HG02943 (cell line): Measurements from ENCODE around the gene INPP5A.
"Not testable (repeated sequence)": the region's sequence is repeated elsewhere in the genome, so short reads cannot be mapped to it uniquely, and the experiment has no call there.

Experiments
- ATAC-seq: cut with Tn5 transposase; IDR thresholded peaks from one replicate; pipeline ENCODE4 v1.9.1; 2021; ENCODE audit warnings: mild to moderate bottlenecking, low read depth, moderate library complexity; ENCODE audit not compliant: unreplicated experiment

The INPP5A gene

GRCh38 chr10:132816718-132817117, 279.1 kb downstream of the INPP5A start:
- ATAC-seq: no peak

- no peak for ATAC-seq
Observed at GRCh38 chr10:132817701-132818211, 280.2 kb downstream of the INPP5A start.

GRCh38 chr10:132820056-132820455, 282.5 kb downstream of the INPP5A start:
- no peak for ATAC-seq

GRCh38 chr10:132825783-132826523, 288.4 kb downstream of the INPP5A start:
- ATAC-seq: not testable (repeated sequence)

DNA sequence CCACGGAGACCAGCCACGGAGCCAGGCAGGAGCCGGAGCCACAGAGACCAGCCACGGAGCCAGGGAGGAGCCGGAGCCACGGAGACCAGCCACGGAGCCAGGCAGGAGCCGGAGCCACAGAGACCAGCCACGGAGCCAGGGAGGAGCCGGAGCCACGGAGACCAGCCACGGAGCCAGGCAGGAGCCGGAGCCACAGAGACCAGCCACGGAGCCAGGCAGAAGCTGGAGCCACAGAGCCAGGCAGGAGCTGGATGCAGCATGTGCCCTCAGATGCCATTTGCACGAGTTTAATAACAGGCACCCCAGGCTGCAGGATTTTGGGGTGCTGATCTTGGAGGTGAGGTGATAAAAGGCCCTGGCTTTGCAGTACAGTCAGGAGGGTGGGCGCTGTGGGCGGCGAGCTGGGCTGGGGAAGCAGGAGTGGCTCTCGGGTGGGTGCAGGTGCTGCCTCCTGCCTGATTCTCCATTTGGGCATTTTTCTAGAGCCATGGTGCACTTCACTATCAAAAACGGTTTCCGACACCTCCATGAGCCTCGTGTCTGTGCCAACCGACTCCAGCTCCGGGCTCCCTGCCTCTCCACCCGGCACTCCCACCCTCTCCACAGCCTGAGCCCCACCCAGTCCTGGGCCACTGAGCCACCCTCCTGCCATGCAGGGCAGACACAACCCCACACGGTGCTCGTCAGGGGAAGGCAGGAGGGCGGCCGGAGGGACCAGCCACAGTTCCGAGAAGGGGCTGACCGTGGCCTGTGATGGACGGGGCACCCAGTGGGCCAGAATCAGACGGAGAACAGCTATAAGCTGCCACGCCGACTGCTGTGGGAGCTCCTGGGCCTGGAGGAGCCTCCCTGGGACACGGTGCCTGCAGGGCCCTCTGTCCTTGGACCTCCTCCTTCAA, 289.2 kb downstream of the INPP5A start:
- no peak for ATAC-seq

DNA sequence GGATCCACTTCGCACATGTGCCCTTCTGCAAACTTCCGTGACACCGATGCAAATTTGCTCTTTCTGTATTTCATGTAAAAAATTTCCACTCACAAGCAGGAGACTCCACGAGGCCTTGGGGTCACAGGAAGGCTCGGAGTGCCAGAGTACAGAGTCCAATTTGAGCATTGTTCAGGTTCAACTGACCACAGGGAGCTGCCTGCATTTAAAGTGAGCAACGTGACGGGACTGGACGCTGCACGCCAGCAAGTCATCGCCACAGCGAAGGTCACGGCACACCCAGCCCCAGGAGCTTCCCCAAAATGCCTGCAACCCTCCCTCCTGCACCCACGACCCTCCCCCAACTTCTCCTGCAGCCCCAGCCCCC, 289.8 kb downstream of the INPP5A start:
- ATAC-seq: no peak

- no peak for ATAC-seq
Observed at GRCh38 chr10:132827861-132828539, 290.4 kb downstream of the INPP5A start.

GRCh38 chr10:132828681-132829080, 291.1 kb downstream of the INPP5A start:
- ATAC-seq: no peak

- ATAC-seq: no peak
Observed at GRCh38 chr10:132829403-132829802, 291.8 kb downstream of the INPP5A start.

DNA sequence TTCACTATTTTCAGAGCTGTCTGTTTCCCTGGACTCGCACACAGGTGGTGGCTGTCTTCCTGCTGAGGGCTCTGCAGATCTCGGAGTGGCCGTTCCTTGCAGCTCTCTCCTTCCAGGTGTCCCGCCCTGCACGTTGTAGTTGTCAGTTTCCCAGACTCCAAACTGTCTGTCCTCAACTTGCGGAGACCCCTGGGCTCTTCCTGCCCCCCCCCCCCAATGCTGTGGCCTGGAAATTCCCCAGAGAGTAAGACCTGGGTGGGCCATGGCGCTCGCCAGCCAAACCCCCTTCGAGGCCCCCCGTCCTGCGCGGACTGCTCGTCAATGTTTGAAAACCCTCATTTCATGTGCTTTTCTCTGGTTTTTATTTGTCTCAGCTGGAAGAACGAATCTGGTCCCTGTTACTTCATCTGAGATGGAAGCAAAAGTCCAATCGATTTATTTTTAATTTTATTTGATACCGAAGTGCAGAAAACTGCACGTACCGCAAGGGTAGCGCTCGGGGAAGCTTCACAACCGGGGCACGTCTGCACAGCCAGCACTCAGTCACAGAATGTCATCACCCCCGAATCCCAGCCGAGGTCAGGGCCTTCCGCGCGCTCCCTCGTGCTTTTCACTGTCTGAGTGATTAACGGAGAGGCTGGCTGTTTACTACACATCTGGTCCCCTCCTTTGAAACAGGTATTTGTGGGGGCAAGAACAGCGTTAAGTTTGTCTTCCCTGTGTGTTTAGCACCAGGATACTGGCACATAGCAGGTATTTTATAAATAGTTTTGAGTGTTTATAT, 294.8 kb downstream of the INPP5A start:
- no peak for ATAC-seq
